ENCODE results near the gene NME7. TPM values are rescaled to one million over a fixed set of nuclear protein-coding genes. Genes with fewer than 3 reads are reported as not detected.
"Not testable (repeated sequence)": the region's sequence is repeated elsewhere in the genome, so short reads cannot be mapped to it uniquely, and the experiment has no call there.

NME7 gene, protein sequence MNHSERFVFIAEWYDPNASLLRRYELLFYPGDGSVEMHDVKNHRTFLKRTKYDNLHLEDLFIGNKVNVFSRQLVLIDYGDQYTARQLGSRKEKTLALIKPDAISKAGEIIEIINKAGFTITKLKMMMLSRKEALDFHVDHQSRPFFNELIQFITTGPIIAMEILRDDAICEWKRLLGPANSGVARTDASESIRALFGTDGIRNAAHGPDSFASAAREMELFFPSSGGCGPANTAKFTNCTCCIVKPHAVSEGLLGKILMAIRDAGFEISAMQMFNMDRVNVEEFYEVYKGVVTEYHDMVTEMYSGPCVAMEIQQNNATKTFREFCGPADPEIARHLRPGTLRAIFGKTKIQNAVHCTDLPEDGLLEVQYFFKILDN
- total RNA-seq (10 to 100 TPM; 21.7 to 25.3 TPM), polyA plus RNA-seq (28.3 TPM)

DNA sequence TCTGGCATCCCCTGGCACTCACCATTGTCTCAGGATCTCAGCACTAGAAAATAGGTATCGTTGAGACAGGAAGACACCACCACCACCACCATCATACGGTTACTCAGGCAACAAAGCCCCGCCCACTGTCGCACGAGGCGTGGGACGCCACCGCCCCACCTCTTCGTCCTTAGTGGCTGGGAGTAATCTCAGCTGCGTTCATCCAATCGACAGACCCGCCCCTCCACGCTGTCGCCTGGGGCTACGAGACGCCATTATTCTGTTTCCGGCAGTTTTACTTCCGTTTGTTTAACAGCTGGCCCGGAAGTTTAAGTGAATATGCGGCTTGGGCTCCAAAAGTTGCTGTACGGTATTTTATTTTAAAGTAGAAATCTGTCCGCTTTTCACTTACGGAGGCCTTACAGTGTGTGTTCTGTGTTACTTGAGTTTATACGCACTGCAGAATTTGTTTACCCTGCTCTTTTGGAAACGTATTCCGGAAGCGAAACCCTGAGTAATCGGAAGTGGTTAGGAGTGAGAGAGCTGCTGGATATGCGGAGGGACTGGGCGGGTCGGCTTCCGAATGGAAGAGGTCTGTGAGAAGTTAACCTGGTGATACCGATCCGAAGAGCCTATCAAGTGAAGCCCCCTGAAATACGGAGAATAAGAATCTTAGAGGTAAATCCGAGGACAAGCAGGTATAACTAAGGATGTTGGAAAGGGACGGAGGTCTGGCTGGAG, at the start of gene NME7, which contains the start of gene BLZF1:
TSS of gene NME7 (minus strand) at position 112 of the 720 bp plus-strand sequence. CDS start at position 25, 87 bp downstream.
TSS of gene BLZF1 (plus strand) at position 510 of the 720 bp plus-strand sequence. CDS start 1,328 bp downstream, outside the sequence.
- peaks cover 39 to 52% (median 40%) of the 10 kb centered on the region in 3 donors for H3K4me1 Mint-ChIP-seq
- H3K9me3 Mint-ChIP-seq, result peaks cover 0 to 3% (median 0%) of the 10 kb centered on the region in 5 donors
- Histone ChIP-seq H3K4me1 (ENCODE audit: insufficient read depth, low read length) (peaks cover 22% of the 10 kb centered on the region), H3K27ac (ENCODE audit: low read depth, low read length) (peak within 1 kb of the TSS; percentile 92), H3K27me3 (ENCODE audit: insufficient read depth, low read length, poor library complexity, severe bottlenecking) (no peaks in the 10 kb centered on the region), H3K4me3 (ENCODE audit: low read length) (peak within 1 kb of the TSS; percentile 93), H3K36me3 (ENCODE audit: insufficient read depth, low read length) (peaks cover 3% of the 10 kb centered on the region), H3K9me3 (ENCODE audit: low read length) (no peaks in the 10 kb centered on the region)
- DNase-seq, result peak; percentile 96 to 99 (median 98)
- H3K4me3 Mint-ChIP-seq, result peak within 1 kb of the TSS in 1 of 7 donors; percentile 47
- peaks cover 10 to 28% (median 13%) of the 10 kb centered on the region in 3 donors for H3K36me3 Mint-ChIP-seq
- peak within 1 kb of the TSS in 2 of 8 donors; percentile 25 to 77 for H3K27ac Mint-ChIP-seq
- POLR2A ChIA-PET, result interaction anchor here (0.6 to 1.1 kb wide), 4 partner anchors 60 to 1432 kb away, joined by 3 to 5 read pairs (median 3); partner anchors contain the start of gene METTL18
- CTCF ChIA-PET, result interaction anchor here (0.9 to 3.0 kb wide), 4 partner anchors 19 to 1132 kb away, joined by 3 to 14 read pairs (median 4); no protein-coding TSS in a partner anchor
- no peaks in the 10 kb centered on the region for H3K27me3 Mint-ChIP-seq

DNA sequence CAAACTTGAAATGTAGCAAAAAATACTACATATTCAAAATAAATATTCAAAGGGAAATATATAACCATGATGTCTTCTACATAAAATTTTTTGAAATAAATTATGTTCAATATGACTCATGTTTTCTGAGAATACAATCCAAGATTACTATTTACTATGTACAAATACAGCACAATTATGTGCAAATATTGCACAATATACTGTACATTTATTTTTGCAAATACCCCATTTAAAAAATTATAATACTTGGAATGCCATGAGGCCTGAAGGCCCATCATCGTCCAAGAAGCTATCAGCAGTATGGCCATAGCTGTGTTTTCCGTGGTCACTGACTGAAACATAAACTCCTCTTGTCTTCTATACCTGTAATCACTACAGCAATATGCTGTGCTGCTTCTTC, 47.4 kb upstream of the NME7 start:
- Mint-ChIP-seq H3K4me1 (no peaks in the 10 kb centered on the region), H3K27ac (no peak overlapping the region), H3K9me3 (peaks cover 13 to 33% (median 30%) of the 10 kb centered on the region in 5 donors), H3K36me3 (peaks cover 0 to 12% (median 0%) of the 10 kb centered on the region in 3 donors), H3K27me3 (peaks cover 8 to 13% of the 10 kb centered on the region in 2 donors), H3K4me3 (no peak overlapping the region)
- Histone ChIP-seq H3K27me3 (ENCODE audit: insufficient read depth, low read length, poor library complexity, severe bottlenecking) (no peaks in the 10 kb centered on the region), H3K27ac (ENCODE audit: low read depth, low read length) (no peak overlapping the region), H3K4me3 (ENCODE audit: low read length) (no peak overlapping the region), H3K4me1 (ENCODE audit: insufficient read depth, low read length) (no peaks in the 10 kb centered on the region), H3K36me3 (ENCODE audit: insufficient read depth, low read length) (no peaks in the 10 kb centered on the region), H3K9me3 (ENCODE audit: low read length) (no peaks in the 10 kb centered on the region)
- ChIA-PET CTCF (no interaction called here), POLR2A (no interaction called here)
- DNase-seq, result no peak

DNA sequence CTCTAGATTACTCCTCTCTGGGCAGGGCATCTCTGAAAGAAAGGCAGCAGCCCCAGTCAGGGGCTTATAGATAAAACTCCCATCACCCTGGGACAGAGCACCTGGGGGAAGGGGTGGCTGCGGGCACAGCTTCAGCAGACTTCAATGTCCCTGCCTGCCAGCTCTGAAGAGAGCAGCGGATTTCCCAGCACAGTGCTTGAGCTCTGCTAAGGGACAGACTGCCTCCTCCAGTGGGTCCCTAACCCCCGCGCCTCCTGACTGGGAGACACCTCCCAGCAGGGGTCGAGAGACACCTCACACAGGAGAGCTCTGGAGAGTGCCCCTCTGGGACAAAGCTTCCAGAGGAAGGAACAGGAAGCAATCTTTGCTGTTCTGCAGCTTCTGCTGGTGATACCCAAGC, 40.7 kb upstream of the NME7 start:
- H3K4me3 Mint-ChIP-seq; H3K4me1 ChIP-seq (ENCODE audit: insufficient read depth, low read length); CTCF ChIA-PET; H3K27me3 ChIP-seq (ENCODE audit: insufficient read depth, low read length, poor library complexity, severe bottlenecking); H3K4me3 ChIP-seq (ENCODE audit: low read length); H3K9me3 ChIP-seq (ENCODE audit: low read length); H3K36me3 ChIP-seq (ENCODE audit: insufficient read depth, low read length); POLR2A ChIA-PET; DNase-seq; H3K27ac Mint-ChIP-seq; H3K4me1 Mint-ChIP-seq; H3K27ac ChIP-seq (ENCODE audit: low read depth, low read length); H3K27me3 Mint-ChIP-seq: not testable (repeated sequence)
- H3K36me3 Mint-ChIP-seq, result peaks cover 0 to 22% (median 0%) of the 10 kb centered on the region in 3 donors
- peaks cover 25 to 81% (median 75%) of the 10 kb centered on the region in 5 donors for H3K9me3 Mint-ChIP-seq

GRCh38 chr1:169402578-169402977, 35.0 kb upstream of the NME7 start:
- H3K4me1 Mint-ChIP-seq; CTCF ChIA-PET; H3K27ac ChIP-seq (ENCODE audit: low read depth, low read length); H3K9me3 ChIP-seq (ENCODE audit: low read length); H3K4me3 ChIP-seq (ENCODE audit: low read length); H3K4me3 Mint-ChIP-seq; H3K36me3 ChIP-seq (ENCODE audit: insufficient read depth, low read length); H3K4me1 ChIP-seq (ENCODE audit: insufficient read depth, low read length); POLR2A ChIA-PET; DNase-seq; H3K27ac Mint-ChIP-seq; H3K27me3 Mint-ChIP-seq; H3K27me3 ChIP-seq (ENCODE audit: insufficient read depth, low read length, poor library complexity, severe bottlenecking): not testable (repeated sequence)
- Mint-ChIP-seq H3K9me3 (peaks cover 19 to 64% (median 55%) of the 10 kb centered on the region in 5 donors), H3K36me3 (peaks cover 0 to 32% (median 4%) of the 10 kb centered on the region in 3 donors)

DNA sequence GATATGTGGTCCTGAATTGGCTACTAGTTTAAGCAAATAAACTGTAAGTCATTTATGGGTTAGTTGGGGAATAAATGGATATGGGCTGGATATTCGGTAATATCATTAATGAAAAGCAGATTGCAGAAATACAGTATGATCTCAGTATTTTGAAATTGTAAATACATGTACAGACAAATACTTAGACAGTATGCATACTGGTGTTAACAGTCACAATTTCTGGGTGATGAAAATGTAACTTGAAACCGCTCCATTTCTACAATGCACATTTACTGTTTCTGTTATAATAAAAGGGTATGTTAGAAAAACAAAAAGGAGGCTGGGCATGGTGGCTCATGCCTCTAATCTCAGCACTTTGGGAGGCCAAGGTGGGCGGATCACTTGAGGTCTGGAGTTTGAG, 28.4 kb upstream of the NME7 start:
- H3K27me3 ChIP-seq (ENCODE audit: insufficient read depth, low read length, poor library complexity, severe bottlenecking), result no peaks in the 10 kb centered on the region
- Mint-ChIP-seq H3K27me3 (no peaks in the 10 kb centered on the region), H3K36me3 (peaks cover 28 to 58% (median 51%) of the 10 kb centered on the region in 3 donors), H3K4me3 (no peak overlapping the region), H3K4me1 (no peaks in the 10 kb centered on the region), H3K27ac (no peak overlapping the region), H3K9me3 (peaks cover 2 to 13% (median 5%) of the 10 kb centered on the region in 5 donors)
- H3K27ac ChIP-seq (ENCODE audit: low read depth, low read length), result no peak overlapping the region
- H3K9me3 ChIP-seq (ENCODE audit: low read length), result no peaks in the 10 kb centered on the region
- POLR2A ChIA-PET, result no interaction called here
- no peaks in the 10 kb centered on the region for H3K36me3 ChIP-seq (ENCODE audit: insufficient read depth, low read length)
- CTCF ChIA-PET, result no interaction called here
- H3K4me3 ChIP-seq (ENCODE audit: low read length), result no peak overlapping the region
- H3K4me1 ChIP-seq (ENCODE audit: insufficient read depth, low read length), result no peaks in the 10 kb centered on the region
- no peak for DNase-seq

DNA sequence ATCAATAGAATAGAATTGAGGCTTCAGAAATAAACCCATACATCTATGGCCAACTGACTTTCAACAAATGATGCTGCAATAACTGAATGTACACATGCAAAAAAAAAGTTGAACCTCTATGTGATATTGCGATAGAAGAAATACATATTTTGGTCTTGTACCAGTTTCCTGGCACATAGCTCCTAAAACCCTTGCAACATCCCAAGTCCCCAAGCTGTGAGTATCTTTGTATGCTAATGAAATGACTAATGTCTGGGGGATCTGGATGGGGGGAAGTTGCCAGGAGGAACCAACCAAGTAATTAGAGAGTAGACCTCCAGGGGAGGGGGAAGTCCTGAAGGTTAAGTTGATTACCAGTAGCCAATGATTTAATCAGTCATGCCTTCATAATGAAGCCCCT, 24.8 kb upstream of the NME7 start:
- Histone ChIP-seq H3K4me1 (ENCODE audit: insufficient read depth, low read length) (no peaks in the 10 kb centered on the region), H3K27me3 (ENCODE audit: insufficient read depth, low read length, poor library complexity, severe bottlenecking) (no peaks in the 10 kb centered on the region), H3K27ac (ENCODE audit: low read depth, low read length) (no peak overlapping the region), H3K9me3 (ENCODE audit: low read length) (no peaks in the 10 kb centered on the region), H3K4me3 (ENCODE audit: low read length) (no peak overlapping the region), H3K36me3 (ENCODE audit: insufficient read depth, low read length) (peaks cover 5% of the 10 kb centered on the region)
- Mint-ChIP-seq H3K4me1 (peaks cover 7 to 13% (median 7%) of the 10 kb centered on the region in 3 donors), H3K27me3 (no peaks in the 10 kb centered on the region), H3K9me3 (no peaks in the 10 kb centered on the region), H3K36me3 (peaks cover 42 to 82% (median 56%) of the 10 kb centered on the region in 3 donors), H3K4me3 (no peak overlapping the region), H3K27ac (peak overlapping the region in 1 of 8 donors; percentile 64)
- DNase-seq, result no peak
- ChIA-PET CTCF (no interaction called here), POLR2A (no interaction called here)

- no peaks in the 10 kb centered on the region for H3K9me3 Mint-ChIP-seq
- Histone ChIP-seq H3K4me3 (ENCODE audit: low read length) (no peak overlapping the region), H3K27me3 (ENCODE audit: insufficient read depth, low read length, poor library complexity, severe bottlenecking) (no peaks in the 10 kb centered on the region), H3K27ac (ENCODE audit: low read depth, low read length) (no peak overlapping the region), H3K4me1 (ENCODE audit: insufficient read depth, low read length) (no peaks in the 10 kb centered on the region), H3K36me3 (ENCODE audit: insufficient read depth, low read length) (peaks cover 11% of the 10 kb centered on the region), H3K9me3 (ENCODE audit: low read length) (no peaks in the 10 kb centered on the region)
- peak overlapping the region in 2 of 8 donors; percentile 64 to 75 for H3K27ac Mint-ChIP-seq
- ChIA-PET CTCF (no interaction called here), POLR2A (no interaction called here)
- peaks cover 44 to 73% (median 46%) of the 10 kb centered on the region in 3 donors for H3K36me3 Mint-ChIP-seq
- DNase-seq, result no peak
- no peak overlapping the region for H3K4me3 Mint-ChIP-seq
- H3K27me3 Mint-ChIP-seq, result no peaks in the 10 kb centered on the region
- peaks cover 7 to 13% (median 7%) of the 10 kb centered on the region in 3 donors for H3K4me1 Mint-ChIP-seq
These were observed 22.7 kb upstream of the NME7 start for GRCh38 chr1:169390303-169390702.

GRCh38 chr1:169387399-169387798, 19.8 kb upstream of the NME7 start:
- ChIA-PET POLR2A (no interaction called here), CTCF (no interaction called here)
- Mint-ChIP-seq H3K4me3 (no peak overlapping the region), H3K9me3 (no peaks in the 10 kb centered on the region), H3K36me3 (peaks cover 28 to 49% (median 31%) of the 10 kb centered on the region in 3 donors), H3K27ac (no peak overlapping the region), H3K4me1 (peaks cover 7 to 13% (median 7%) of the 10 kb centered on the region in 3 donors), H3K27me3 (no peaks in the 10 kb centered on the region)
- no peak overlapping the region for H3K27ac ChIP-seq (ENCODE audit: low read depth, low read length)
- DNase-seq, result no peak
- no peaks in the 10 kb centered on the region for H3K4me1 ChIP-seq (ENCODE audit: insufficient read depth, low read length)
- H3K36me3 ChIP-seq (ENCODE audit: insufficient read depth, low read length), result peaks cover 38% of the 10 kb centered on the region
- no peak overlapping the region for H3K4me3 ChIP-seq (ENCODE audit: low read length)
- H3K9me3 ChIP-seq (ENCODE audit: low read length), result no peaks in the 10 kb centered on the region
- no peaks in the 10 kb centered on the region for H3K27me3 ChIP-seq (ENCODE audit: insufficient read depth, low read length, poor library complexity, severe bottlenecking)

Measured in CD8-positive, alpha-beta memory T cell (primary cell).